Upper lobe of left lung (tissue), 4 donors: Measurements from ENCODE around the gene TTC32.

Experiments
- CTCF ChIP-seq, 6 experiments: fragments of 450-650 bp in 4 of 6; fragments of 200-600 bp in 2 of 6; sonication (generic) in 2 of 6; IDR thresholded peaks; one replicate each; pipeline ENCODE4 v1.5.1; 2016 to 2019; ENCODE audit warnings: antibody characterized with exemption in 6 of 6
- POLR2A ChIP-seq, 4 donors: fragments of 450-650 bp; IDR thresholded peaks; one replicate each; pipeline ENCODE4 v1.5.1; 2016 to 2017; ENCODE audit warnings: antibody characterized with exemption in 4 of 4, mild to moderate bottlenecking in 2 of 4
- POLR2AphosphoS5 ChIP-seq, 2 donors: sonication (generic); formaldehyde crosslinking; IDR thresholded peaks; one replicate each; pipeline ENCODE4 v1.5.1; 2017; ENCODE audit warnings: antibody characterized with exemption in 2 of 2

GRCh38 chr2:19947184-19947940, 45.6 kb upstream of the TTC32 start:
- TF ChIP-seq CTCF (IDR thresholded peaks at IDR 0.05) (no peak), POLR2A (IDR thresholded peaks at IDR 0.05) (no peak), POLR2AphosphoS5 (IDR thresholded peaks at IDR 0.05) (no peak)
